ENCODE measurements around the gene MRPL37.

- TF ChIP-seq CTCF (IDR thresholded peaks at IDR 0.05) (no peak), POLR2A (IDR thresholded peaks at IDR 0.05) (no peak), POLR2AphosphoS5 (IDR thresholded peaks at IDR 0.05) (no peak), EP300 (IDR thresholded peaks at IDR 0.05) (no peak)
Observed at GRCh38 chr1:54238353-54239034, 38.5 kb downstream of the MRPL37 start.
